GM10266 (cell line): Measurements from ENCODE around the gene SPATS2.

Experiments used
- DNase-seq: peaks from one replicate; pipeline ENCODE4 v3.0.0; 2012; ENCODE audit errors: extremely low spot score
- TF ChIP-seq, protein P1 (sequence below): IDR thresholded peaks from 2 replicates; pipeline ENCODE4 v1.5.1; 2012; ENCODE audit warnings: mild to moderate bottlenecking, low read depth; ENCODE audit not compliant: control insufficient read depth, insufficient read depth; ENCODE audit errors: missing control alignments

The SPATS2 gene

DNA sequence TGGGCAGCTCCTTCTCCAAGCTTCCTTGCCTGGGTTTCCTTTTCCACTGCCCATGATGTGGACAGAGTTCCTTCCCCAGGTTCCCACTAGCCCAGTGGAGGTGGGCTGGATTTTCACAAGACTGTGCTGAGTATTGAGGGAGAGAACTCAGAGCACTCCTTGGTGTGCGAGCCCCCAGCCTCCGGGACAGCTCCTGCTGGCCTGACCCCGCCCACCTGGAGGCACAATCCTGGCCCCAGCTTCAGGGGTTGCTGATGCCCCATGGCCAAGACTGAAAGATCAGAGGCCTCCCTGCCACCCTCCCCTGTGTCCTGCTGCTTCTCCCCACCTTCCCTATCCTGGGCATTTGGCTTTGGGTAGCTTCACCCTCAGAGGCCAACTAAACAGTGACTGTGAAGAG lies 179.2 kb downstream of the SPATS2 start:
- TF ChIP-seq, protein P1, sequence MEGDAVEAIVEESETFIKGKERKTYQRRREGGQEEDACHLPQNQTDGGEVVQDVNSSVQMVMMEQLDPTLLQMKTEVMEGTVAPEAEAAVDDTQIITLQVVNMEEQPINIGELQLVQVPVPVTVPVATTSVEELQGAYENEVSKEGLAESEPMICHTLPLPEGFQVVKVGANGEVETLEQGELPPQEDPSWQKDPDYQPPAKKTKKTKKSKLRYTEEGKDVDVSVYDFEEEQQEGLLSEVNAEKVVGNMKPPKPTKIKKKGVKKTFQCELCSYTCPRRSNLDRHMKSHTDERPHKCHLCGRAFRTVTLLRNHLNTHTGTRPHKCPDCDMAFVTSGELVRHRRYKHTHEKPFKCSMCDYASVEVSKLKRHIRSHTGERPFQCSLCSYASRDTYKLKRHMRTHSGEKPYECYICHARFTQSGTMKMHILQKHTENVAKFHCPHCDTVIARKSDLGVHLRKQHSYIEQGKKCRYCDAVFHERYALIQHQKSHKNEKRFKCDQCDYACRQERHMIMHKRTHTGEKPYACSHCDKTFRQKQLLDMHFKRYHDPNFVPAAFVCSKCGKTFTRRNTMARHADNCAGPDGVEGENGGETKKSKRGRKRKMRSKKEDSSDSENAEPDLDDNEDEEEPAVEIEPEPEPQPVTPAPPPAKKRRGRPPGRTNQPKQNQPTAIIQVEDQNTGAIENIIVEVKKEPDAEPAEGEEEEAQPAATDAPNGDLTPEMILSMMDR: no peak
- peak; percentile 18 for DNase-seq

DNA sequence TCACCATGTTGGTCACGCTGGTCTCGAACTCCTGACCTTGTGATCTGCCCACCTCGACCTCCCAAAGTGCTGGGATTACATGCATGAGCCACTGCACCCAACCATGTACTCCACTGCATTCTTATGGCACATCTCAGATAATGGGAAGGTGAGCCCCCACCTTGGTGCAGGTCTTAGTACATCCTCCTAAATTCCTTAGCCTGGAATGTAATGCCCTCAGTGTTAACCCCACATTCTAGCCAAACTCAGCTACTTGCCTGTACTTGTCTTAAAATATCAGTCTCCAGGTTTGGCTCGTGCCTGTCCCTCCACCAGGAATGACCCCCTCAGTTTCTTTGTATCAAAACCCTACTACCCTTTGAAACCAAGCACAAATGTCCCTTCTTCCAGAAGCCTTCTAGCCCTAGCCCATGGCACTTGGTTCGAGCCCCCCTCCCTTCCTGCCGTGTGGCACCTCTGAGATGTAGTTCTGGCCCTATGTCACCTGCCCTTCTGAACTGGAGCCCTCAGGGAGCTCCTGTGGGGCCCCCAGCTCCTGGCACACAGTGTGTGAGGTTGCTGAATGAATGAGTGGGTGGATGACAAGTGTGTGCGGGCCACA lies 179.9 kb downstream of the SPATS2 start:
- no peak for DNase-seq
- TF ChIP-seq, protein P1: no peak

DNA sequence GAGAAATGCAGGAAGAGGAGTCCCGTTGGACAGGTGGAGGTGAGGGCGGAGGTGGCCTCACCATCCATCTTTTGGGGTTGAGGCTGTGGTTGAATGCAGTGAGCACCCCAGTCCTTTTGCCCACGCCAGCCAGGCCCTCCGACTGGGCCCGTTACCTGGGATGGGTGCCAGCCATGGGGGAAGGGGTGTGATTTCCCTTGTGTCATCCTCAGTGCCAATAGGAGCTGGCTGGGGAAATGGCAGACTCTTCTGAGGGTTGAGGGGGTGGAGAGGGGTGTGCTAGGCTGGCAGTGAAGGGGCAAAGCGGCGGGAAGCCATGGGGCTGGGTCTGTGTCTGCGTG lies 181.2 kb downstream of the SPATS2 start:
- TF ChIP-seq, protein P1: no peak
- no peak for DNase-seq

DNA sequence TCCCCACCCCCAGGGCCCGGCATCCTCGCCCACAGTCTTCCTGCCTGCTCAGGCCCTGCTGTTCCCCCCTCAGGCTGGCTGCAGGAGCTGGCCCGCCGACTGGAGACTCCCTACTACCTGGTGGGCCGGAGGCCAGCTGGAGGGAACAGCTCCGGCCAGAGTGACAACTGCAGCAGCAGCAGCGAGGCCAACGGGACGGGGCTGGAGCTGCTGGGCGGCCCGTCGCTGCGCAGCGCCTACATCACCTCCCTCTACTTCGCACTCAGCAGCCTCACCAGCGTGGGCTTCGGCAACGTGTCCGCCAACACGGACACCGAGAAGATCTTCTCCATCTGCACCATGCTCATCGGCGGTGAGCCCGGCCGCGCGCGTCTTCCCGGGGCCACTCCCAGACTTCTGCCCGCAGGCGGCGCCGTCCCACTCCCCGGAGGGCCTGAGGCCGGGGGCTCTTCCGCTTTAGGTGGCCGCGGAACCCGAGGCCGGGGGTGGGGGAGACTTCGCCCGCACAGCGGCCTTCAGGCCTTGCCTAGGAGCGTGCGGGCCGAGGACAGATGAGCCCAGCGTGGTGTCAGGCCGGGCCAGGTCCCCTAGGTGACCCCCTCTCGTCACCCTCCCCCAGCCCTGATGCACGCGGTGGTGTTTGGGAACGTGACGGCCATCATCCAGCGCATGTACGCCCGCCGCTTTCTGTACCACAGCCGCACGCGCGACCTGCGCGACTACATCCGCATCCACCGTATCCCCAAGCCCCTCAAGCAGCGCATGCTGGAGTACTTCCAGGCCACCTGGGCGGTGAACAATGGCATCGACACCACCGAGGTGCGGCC lies 181.8 kb downstream of the SPATS2 start:
- peak; percentile 44 for DNase-seq
- TF ChIP-seq, protein P1: peak; percentile 52

DNA sequence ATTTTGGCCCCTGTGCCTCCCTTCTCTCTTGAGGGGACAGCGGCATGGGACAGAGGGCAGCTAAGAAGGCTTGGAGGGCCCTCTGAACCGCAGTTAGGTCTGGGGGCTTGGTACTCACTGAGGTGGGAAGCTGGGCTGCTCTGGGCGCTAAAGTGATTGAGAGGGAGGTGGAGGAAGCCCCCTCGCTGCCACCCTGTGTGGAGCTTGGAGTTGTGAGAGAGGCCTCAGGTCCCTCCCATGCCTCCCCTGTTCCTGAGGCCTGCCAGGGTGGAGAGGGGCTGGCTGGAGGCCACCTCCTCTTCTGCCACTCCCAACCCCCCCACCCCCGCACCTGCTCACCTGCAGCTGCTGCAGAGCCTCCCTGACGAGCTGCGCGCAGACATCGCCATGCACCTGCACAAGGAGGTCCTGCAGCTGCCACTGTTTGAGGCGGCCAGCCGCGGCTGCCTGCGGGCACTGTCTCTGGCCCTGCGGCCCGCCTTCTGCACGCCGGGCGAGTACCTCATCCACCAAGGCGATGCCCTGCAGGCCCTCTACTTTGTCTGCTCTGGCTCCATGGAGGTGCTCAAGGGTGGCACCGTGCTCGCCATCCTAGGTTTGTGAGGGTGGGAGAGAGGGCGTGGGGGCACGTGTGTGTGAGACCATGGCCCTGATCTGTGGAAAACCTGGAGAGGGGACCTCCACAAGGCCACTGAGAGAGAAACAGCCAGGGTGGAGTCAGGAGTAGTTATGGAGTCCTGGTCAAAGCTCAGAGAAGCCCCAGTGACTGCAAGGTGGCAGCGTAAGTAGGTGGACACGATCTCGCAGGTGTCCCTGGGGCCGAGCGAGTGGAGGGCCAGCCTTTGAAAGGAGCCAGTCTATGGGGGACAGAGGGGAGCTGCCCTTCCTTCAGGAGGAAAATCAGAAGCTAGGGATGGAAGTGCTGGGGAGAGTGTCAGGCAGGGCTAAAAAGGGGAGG lies 182.8 kb downstream of the SPATS2 start:
- DNase-seq: no peak
- TF ChIP-seq, protein P1: no peak

DNA sequence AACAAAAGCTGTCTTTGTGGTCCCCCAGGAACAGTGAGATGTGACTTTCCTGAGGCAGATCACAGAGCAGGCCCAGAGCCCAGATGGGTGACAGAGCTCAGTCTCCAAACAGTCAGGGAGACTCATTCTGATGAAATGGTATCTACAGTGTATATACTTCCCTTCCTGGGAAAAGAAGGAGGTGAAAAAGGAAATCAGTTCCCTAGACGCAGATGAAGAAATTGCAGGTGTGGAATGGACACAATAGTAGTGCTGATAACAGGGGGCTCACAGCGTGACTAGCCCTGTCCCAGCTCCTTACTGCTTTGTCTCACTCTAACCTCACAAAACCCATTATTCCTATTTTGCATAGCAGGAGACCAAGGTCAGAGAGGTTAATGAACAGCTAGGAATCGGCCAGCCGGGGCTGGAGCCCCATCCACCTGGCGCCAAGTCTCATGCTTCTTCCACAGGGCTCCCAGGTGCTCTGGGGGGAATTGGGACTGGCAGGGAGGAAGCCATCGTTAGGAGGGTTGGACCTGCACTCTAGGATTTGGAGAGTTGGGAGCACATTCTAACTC lies 183.5 kb downstream of the SPATS2 start:
- TF ChIP-seq, protein P1: no peak
- DNase-seq: no peak
